KBM-7 (cell line): ENCODE data around the gene C7orf25.
"Not testable (repeated sequence)": the region's sequence is repeated elsewhere in the genome, so short reads cannot be mapped to it uniquely, and the experiment has no call there.

Experiments used
- DNase-seq: peaks from one replicate; pipeline ENCODE4 v3.0.0-alpha.2; 2015
- in situ Hi-C: fragments of 300-500 bp; cut with MboI; formaldehyde crosslinking; loops from 2 replicates; pipeline ENCODE4 v1.14.3; 2020; ENCODE audit warnings: low sequenced_read_pairs, low pct_unique_long_range_greater_than_20kb, mixed read lengths

Gene C7orf25

DNA sequence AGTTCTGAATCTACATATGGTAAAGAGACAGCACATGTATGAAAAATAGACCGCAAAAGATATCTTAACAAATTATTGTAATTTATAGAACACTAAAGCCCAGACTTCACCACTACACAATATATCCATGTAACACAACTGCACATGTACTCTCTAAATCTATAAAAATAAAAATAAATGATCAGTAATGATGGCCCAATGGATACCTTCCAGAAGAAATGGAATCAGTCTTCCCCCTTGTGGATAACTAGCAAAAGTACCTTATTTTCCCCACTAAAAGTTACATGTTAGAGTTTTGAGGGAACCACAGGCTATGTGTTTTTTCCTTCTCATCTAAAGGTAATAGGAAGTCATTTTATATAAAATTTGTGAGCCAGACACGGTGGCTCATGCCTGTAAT is 25.7 kb downstream of the C7orf25 start:
- in situ Hi-C loops, result no loop called here
- peak; percentile 32 for DNase-seq

DNA sequence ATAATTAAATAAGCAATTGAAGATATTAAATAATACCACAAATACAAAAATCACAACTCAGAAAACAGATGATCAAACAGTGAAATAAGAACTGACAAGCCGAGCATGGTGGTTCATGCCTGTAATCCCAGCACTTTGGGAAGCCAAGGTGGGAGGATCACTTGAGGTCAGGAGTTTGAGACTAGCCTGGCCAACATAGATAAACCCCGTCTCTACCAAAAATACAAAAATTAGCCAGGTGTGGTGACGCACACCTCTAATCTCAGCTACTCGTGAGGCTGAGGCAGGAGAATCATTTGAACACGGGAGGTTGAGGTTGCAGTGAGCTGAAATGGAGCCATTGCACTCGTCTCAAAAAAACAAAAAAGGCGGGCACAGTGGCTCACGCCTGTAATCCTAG is 26.7 kb downstream of the C7orf25 start:
- DNase-seq, in situ Hi-C loops: not testable (repeated sequence)

DNA sequence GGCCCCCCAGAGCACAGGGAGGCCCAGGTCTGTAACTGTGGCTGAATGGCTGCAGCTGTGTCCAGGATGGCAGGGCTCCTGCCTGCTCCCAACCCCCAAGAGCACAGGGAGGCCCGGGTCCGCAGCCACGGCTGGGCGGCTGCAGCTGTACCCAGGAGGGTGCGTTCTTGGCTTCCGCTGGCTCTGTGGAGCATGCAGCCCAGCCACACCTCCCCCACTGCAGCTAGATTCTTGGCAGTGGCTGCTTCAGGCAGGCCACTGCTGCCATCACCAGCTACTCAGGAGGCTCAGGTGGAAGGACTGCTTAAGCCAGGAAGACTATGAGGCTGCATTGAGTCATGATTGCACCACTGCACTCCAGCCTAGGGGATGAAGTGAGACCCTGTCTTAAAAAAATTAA is 27.9 kb downstream of the C7orf25 start:
- no peak for DNase-seq
- in situ Hi-C loops, result no loop called here

DNA sequence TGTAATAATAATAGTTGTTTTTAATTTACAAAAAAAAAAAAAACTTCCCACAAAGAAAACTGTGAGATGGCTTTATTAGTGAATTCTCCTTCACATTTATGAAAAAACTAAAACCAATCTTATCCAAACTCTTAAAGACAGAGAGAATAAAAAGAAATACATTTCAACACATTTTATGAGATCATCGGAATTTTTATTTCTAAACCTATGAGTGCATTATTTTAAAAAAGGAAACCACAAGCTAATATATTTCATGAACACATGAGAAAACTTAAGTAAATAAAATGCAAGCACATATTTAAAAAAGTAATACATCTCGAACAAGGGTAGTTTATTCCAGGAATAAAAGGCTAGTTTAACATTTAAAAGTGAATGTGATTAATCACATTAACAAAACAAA is 31.5 kb downstream of the C7orf25 start:
- DNase-seq, result no peak
- in situ Hi-C loops, result no loop called here

DNA sequence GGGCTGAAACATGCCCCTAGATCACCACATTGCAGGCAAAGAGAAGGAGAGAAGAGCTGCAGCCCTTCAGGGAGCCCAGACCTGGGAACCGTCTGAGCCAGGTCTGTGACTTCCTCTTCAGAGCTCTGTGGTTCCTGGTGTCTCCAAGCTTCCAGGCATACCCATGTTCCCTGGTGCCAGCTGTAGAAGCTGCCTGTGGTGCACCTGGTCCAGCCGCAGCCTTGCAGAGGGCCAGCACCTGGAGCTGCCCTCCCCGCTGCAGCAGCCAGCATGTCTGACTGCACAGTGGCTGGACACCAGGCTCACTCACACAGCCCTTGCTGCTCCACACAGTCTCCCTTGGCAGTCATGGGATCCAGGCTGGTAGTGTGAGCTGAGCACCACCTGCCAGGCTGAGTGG is 33.6 kb downstream of the C7orf25 start:
- in situ Hi-C loops, result no loop called here
- no peak for DNase-seq

DNA sequence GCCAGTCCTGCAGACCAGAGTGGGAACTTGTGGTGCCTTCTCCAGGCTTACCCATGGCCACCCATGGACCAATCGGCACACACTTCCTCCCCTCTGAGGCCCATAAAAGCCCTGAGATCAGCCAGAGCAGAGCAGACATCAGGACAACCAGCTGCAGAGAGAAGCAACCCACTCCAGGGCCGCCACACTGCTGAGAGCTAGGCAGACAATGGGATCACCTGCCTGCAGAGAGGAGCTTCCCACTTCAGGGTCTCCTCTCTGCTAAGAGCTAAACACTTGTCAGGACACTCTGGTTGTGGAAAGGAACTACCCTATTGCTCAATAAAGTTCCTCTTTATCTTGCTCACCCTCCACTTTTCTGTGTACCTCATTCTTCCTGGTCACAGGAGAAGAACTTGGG is 34.0 kb downstream of the C7orf25 start:
- in situ Hi-C loops, result no loop called here
- DNase-seq, result peak; percentile 78

DNA sequence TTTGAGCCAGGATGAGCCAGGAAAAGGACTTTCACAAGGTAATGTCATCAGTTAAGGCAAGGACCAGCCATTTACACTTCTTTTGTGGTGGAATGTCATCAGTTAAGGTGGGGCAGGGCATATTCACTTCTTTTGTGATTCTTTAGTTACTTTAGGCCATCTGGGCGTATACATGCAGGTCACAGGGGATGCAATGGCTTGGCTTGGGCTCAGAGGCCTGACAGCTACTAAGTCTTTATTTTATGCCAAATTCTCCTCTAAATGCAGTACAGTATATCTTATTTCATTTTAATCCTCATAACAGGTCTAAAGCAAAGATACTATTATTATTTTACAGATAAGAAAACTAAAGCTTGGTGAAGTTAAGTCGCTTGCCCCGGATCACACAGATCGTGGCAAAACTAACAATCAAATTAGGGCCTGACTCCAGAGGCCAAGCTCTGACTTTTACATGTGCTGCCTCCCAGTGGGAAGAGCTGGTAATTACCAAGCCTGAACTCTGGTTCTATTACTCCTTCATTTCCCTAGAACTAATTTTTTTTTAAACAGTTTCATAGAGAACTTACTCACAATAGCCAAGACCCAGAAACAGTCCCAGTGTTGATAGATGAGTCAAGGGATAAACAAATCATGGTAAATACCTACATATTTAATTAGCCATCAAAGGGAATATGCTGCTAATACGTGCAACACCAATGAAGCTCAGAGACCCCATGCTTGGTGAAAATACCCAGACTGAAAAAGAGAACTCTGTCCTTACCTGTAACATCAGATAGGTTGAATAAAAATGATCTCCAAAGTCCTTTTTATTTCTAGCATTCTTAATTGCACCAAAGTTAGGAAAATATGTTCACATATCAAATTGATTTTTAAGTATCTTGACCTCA is 35.4 kb downstream of the C7orf25 start:
- in situ Hi-C loops, result no loop called here
- DNase-seq, result peak; percentile 72

DNA sequence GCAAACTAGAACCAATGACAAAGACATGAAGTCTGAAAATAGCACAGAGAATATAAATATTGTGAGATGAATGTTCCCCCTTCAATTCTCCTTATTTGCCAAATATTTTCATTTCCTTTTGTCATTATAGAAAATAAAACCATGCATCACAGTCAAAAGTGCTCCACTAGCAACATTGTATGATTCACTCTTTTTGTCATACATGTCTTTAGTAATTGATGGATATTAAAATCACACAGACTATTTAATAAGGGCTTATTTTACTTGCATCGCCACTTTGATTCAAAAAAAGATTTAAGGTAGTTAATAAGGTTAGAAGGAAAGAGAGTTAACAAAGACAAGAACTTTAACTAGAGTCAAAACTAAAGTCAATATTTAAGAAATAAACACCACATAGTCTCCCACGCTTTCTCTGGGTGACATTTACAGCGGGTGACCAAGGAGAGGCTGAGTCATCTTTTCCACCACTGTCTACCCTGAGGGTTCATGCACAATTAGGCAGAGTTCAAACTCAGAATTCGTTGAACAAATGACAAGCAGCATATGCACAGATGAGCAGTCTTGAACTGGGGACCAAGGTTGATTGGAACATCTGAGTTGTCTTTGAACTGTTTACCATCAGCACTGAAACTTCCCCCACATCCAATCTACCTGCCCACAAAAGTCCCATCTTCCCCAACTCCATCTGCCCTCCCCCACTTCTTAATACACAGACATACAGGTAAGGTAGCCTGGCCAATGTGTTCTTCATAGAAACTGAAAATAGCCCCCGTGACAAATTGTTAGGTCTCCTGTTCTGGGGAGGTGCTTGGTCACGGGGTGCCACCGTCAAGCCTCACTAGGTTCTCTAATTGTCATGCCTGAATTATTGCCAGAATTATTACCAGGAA is 42.5 kb downstream of the C7orf25 start:
- DNase-seq, result no peak
- in situ Hi-C loops, result no loop called here

DNA sequence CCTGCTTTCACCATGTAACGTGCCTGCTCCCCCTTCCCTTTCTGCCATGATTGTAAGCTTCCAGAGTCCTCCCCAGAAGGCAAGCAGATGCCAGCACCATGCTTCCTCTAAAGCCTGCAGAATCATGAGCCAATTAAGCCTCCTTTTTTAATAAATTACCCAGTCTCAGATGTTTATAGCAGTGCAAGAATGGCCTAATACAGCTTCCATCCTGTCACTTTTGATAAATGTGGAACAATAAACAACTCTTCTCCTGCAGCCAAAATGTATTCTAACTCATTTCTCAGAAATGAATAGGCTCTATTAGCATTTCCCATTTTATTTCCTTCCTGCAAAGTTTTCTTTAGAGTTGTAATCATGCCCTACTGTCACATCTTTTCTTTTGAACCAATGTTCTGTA is 43.4 kb downstream of the C7orf25 start:
- in situ Hi-C loops, result no loop called here
- DNase-seq, result no peak
